H1 (cell line): Measurements from ENCODE around the gene ASB1. TPM values are rescaled to one million over a fixed set of nuclear protein-coding genes. Genes with fewer than 3 reads are reported as not detected.

Experiments
- CTCF ChIA-PET: fragments of 300-600 bp; sonication (Branson Sonifier 250); formaldehyde crosslinking; loops from one replicate; lab custom pipeline; 2021; ENCODE audit not compliant: partially characterized antibody; lab: Charles Lee
- POLR2A ChIA-PET: fragments of 300-600 bp; sonication (Branson Sonifier 250); formaldehyde crosslinking; loops from one replicate; lab custom pipeline; 2021; ENCODE audit warnings: inconsistent platforms; ENCODE audit not compliant: partially characterized antibody; lab: Charles Lee
- DNase-seq, 2 experiments: peaks; one replicate each; pipeline versions ENCODE4 v3.0.0 to v3.0.0-alpha.2; 2010 to 2022; ENCODE audit warnings: low spot score in 2 of 2, low read depth in 1 of 2, mixed read lengths in 1 of 2
- FAIRE-seq: peaks from 2 replicates; lab custom pipeline; 2011; peaks lifted over from hg19 to GRCh38; lab: Jason Lieb, UNC
- H2AFZ ChIP-seq: 2 replicates; pipeline ENCODE4 v1.8.1; 2012; ENCODE audit warnings: low read length, inconsistent platforms
- H2AK5ac ChIP-seq: 2 replicates; pipeline ENCODE4 v1.6.1; 2013; ENCODE audit warnings: low read depth, low read length
- H2BK120ac ChIP-seq: replicated peaks from 2 replicates; pipeline ENCODE3; 2013; ENCODE audit warnings: low read depth, low read length, inconsistent platforms
- H2BK12ac ChIP-seq: 2 replicates; pipeline ENCODE4 v1.6.1; 2013; ENCODE audit warnings: low read depth, low read length
- H2BK15ac ChIP-seq: 2 replicates; pipeline ENCODE4 v1.6.1; 2013; ENCODE audit warnings: low read length
- H2BK20ac ChIP-seq: 2 replicates; pipeline ENCODE4 v1.6.1; 2013; ENCODE audit warnings: low read length
- H2BK5ac ChIP-seq: 2 replicates; pipeline ENCODE4 v1.6.1; 2013; ENCODE audit warnings: low read depth, low read length
- H3K14ac ChIP-seq: 2 replicates; pipeline ENCODE4 v1.6.1; 2013; ENCODE audit warnings: inconsistent platforms; ENCODE audit not compliant: insufficient read length
- H3K18ac ChIP-seq: 2 replicates; pipeline ENCODE4 v1.6.1; 2013; ENCODE audit warnings: low read length; ENCODE audit errors: extremely low read depth
- H3K23ac ChIP-seq: 2 replicates; pipeline ENCODE4 v1.6.1; 2013; ENCODE audit warnings: inconsistent platforms; ENCODE audit not compliant: insufficient read length
- H3K23me2 ChIP-seq: 2 replicates; pipeline ENCODE4 v1.6.1; 2013; ENCODE audit warnings: low read depth, low read length
- H3K27ac ChIP-seq: 2 replicates; pipeline ENCODE4 v1.6.1; 2011; ENCODE audit warnings: low read depth, low read length, inconsistent platforms
- H3K27me3 ChIP-seq, 4 experiments: replicated peaks in 1 of 4; 1 replicate in 1 of 4; 2 replicates in 3 of 4; pipeline versions ENCODE4 v1.6.1 to v1.8.1; 2011 to 2013; ENCODE audit warnings: low read length in 3 of 4, mild to moderate bottlenecking in 3 of 4, inconsistent platforms in 2 of 4, mixed read lengths in 2 of 4, moderate library complexity in 1 of 4; ENCODE audit not compliant: control insufficient read depth in 3 of 4, insufficient read depth in 3 of 4; ENCODE audit errors: extremely low read depth in 1 of 4
- H3K36me3 ChIP-seq, 4 experiments: 2 replicates each; pipeline versions ENCODE4 v1.6.1 to v1.8.1; 2011 to 2013; ENCODE audit warnings: mild to moderate bottlenecking in 4 of 4, low read length in 3 of 4, moderate library complexity in 2 of 4, control low read depth in 1 of 4, inconsistent platforms in 1 of 4; ENCODE audit not compliant: insufficient read depth in 4 of 4, control insufficient read depth in 2 of 4
- H3K4ac ChIP-seq: replicated peaks from 2 replicates; pipeline ENCODE3; 2013; ENCODE audit warnings: low read length, low read depth, mixed read lengths, inconsistent platforms; ENCODE audit not compliant: insufficient read length
- H3K4me1 ChIP-seq, 4 experiments: replicated peaks in 1 of 4; 1 replicate in 1 of 4; 2 replicates in 3 of 4; pipeline versions ENCODE4 v1.6.1 to v1.8.1; 2011 to 2013; ENCODE audit warnings: low read length in 3 of 4, inconsistent platforms in 2 of 4, mixed read lengths in 1 of 4; ENCODE audit not compliant: insufficient read depth in 4 of 4, control insufficient read depth in 3 of 4
- H3K4me2 ChIP-seq, 2 experiments: 2 replicates each; pipeline versions ENCODE4 v1.6.1 to v1.8.1; 2011 to 2013; ENCODE audit warnings: low read depth in 2 of 2, low read length in 2 of 2, control low read depth in 1 of 2, inconsistent platforms in 1 of 2, mild to moderate bottlenecking in 1 of 2; ENCODE audit not compliant: insufficient read depth in 1 of 2
- H3K4me3 ChIP-seq, 4 experiments: fragments of 200-600, 300-600 bp in 1 of 4; sonication (generic), shearing (Covaris generic), sonication (Bioruptor Twin) in 1 of 4; 2 replicates each; pipeline versions ENCODE4 v1.5.1 to v1.8.1; 2011 to 2016; ENCODE audit warnings: low read length in 4 of 4, low read depth in 3 of 4, control low read depth in 2 of 4, inconsistent platforms in 2 of 4, mild to moderate bottlenecking in 2 of 4, mixed read lengths in 1 of 4, moderate library complexity in 1 of 4; ENCODE audit not compliant: insufficient read depth in 2 of 4; ENCODE audit errors: extremely low read depth in 1 of 4
- H3K56ac ChIP-seq: replicated peaks from 2 replicates; pipeline ENCODE3; 2013; ENCODE audit warnings: low read depth, mild to moderate bottlenecking, mixed read lengths, low read length, inconsistent platforms; ENCODE audit not compliant: insufficient read length
- H3K79me1 ChIP-seq: 2 replicates; pipeline ENCODE4 v1.6.1; 2013; ENCODE audit warnings: low read depth, low read length, control low read depth
- H3K79me2 ChIP-seq, 2 experiments: 2 replicates each; pipeline versions ENCODE4 v1.6.1 to v1.8.1; 2012 to 2013; ENCODE audit warnings: low read length in 2 of 2, mild to moderate bottlenecking in 2 of 2, inconsistent platforms in 1 of 2; ENCODE audit not compliant: insufficient read depth in 2 of 2, control insufficient read depth in 1 of 2
- H3K9ac ChIP-seq, 4 experiments: replicated peaks in 1 of 4; 1 replicate in 1 of 4; 2 replicates in 3 of 4; pipeline versions ENCODE4 v1.6.1 to v1.8.1; 2011 to 2013; ENCODE audit warnings: low read depth in 3 of 4, low read length in 3 of 4, control low read depth in 2 of 4, mild to moderate bottlenecking in 2 of 4, moderate library complexity in 2 of 4, inconsistent platforms in 1 of 4; ENCODE audit errors: extremely low read depth in 1 of 4
- H3K9me3 ChIP-seq, 2 experiments: 2 replicates each; pipeline versions ENCODE4 v1.6.1 to v1.8.1; 2012 to 2013; ENCODE audit warnings: mild to moderate bottlenecking in 2 of 2, moderate library complexity in 2 of 2, control low read depth in 1 of 2, inconsistent platforms in 1 of 2, low read depth in 1 of 2, low read length in 1 of 2, mixed read lengths in 1 of 2; ENCODE audit not compliant: insufficient read depth in 2 of 2
- H4K20me1 ChIP-seq, 2 experiments: replicated peaks in 1 of 2; 2 replicates each; pipeline versions ENCODE3 to v1.8.1; 2011 to 2013; ENCODE audit warnings: inconsistent platforms in 2 of 2, low read length in 2 of 2, mild to moderate bottlenecking in 1 of 2; ENCODE audit not compliant: insufficient read depth in 2 of 2, control insufficient read depth in 1 of 2
- H4K5ac ChIP-seq: 2 replicates; pipeline ENCODE4 v1.6.1; 2013; ENCODE audit warnings: low read length, low read depth, mixed read lengths, inconsistent platforms; ENCODE audit not compliant: insufficient read length
- H4K8ac ChIP-seq: 2 replicates; pipeline ENCODE4 v1.8.0; 2013; ENCODE audit warnings: mild to moderate bottlenecking, moderate library complexity, low read length, inconsistent platforms; ENCODE audit not compliant: insufficient read depth; ENCODE audit errors: extremely low read depth
- H4K91ac ChIP-seq: replicated peaks from 2 replicates; pipeline ENCODE3; 2013; ENCODE audit warnings: low read length, mixed read lengths, inconsistent platforms; ENCODE audit not compliant: insufficient read length
- EGR1 ChIP-seq: IDR thresholded peaks from 2 replicates; pipeline ENCODE4 v1.6.1; 2011; ENCODE audit warnings: low read depth, low read length, borderline replicate concordance
- FOSL1 ChIP-seq: IDR thresholded peaks from 2 replicates; pipeline ENCODE4 v1.6.1; 2011; ENCODE audit warnings: mild to moderate bottlenecking, low read depth, low read length, moderate library complexity; ENCODE audit not compliant: insufficient read depth
- KDM1A ChIP-seq: fragments of 200-600, 300-600 bp; sonication (generic); IDR thresholded peaks from 2 replicates; pipeline ENCODE4 v1.7.1; 2016; ENCODE audit warnings: mild to moderate bottlenecking, low read length, borderline replicate concordance
- WGBS, 2 experiments: shearing (Covaris generic) in 1 of 2; methylation state at CpG; one replicate each; pipeline versions ENCODE4 v1.1.6 to v1.1.7; 2013 to 2015; ENCODE audit warnings: low lambda C conversion rate in 2 of 2, mixed read lengths in 2 of 2, inconsistent platforms in 1 of 2, low coverage in 1 of 2, missing lambda C conversion rate in 1 of 2; ENCODE audit not compliant: insufficient replicate concordance in 2 of 2, insufficient coverage in 1 of 2, insufficient read length in 1 of 2; ENCODE audit errors: extremely low coverage in 1 of 2, missing lambda C conversion rate in 1 of 2; 5-methylcytosine and 5-hydroxymethylcytosine counted together
- polyA plus RNA-seq, 7 experiments: library from polyadenylated mRNA; depleted of rRNA in 3 of 7; stranded (reverse) in 5 of 7; unstranded in 2 of 7; fragments of >200 nt in 5 of 7; fragments of 200-250 nt in 2 of 7; gene quantifications; 1 replicate in 5 of 7; 2 replicates in 1 of 7; 4 replicates in 1 of 7; pipeline versions ENCODE4 v1.2.1 to v1.2.3, GENCODE V29; 2011 to 2013; ENCODE audit warnings: missing spikeins in 2 of 7, mixed read lengths in 2 of 7
- total RNA-seq: library from RNA; stranded (reverse); fragmentation: NEBNext Ultra II Directional; extraction: Animal tissue kit (Norgen Biotek cat#: 25700); gene quantifications from 2 replicates; pipeline ENCODE4 v1.2.1, GENCODE V29; 2021
- TF ChIP-seq, protein P1 (sequence below): IDR thresholded peaks from 2 replicates; pipeline ENCODE4 v1.6.1; 2012; ENCODE audit warnings: low read length, inconsistent platforms
- TF ChIP-seq, protein P2 (sequence below): IDR thresholded peaks from 2 replicates; pipeline ENCODE4 v1.6.1; 2012; ENCODE audit warnings: inconsistent platforms

Gene ASB1
- total and polyA plus RNA-seq, 2 of the 8 experiments (the other 6 are each of a cell fraction or from before 2014, with no cell fraction given) = 24.1 to 36.0 TPM

DNA sequence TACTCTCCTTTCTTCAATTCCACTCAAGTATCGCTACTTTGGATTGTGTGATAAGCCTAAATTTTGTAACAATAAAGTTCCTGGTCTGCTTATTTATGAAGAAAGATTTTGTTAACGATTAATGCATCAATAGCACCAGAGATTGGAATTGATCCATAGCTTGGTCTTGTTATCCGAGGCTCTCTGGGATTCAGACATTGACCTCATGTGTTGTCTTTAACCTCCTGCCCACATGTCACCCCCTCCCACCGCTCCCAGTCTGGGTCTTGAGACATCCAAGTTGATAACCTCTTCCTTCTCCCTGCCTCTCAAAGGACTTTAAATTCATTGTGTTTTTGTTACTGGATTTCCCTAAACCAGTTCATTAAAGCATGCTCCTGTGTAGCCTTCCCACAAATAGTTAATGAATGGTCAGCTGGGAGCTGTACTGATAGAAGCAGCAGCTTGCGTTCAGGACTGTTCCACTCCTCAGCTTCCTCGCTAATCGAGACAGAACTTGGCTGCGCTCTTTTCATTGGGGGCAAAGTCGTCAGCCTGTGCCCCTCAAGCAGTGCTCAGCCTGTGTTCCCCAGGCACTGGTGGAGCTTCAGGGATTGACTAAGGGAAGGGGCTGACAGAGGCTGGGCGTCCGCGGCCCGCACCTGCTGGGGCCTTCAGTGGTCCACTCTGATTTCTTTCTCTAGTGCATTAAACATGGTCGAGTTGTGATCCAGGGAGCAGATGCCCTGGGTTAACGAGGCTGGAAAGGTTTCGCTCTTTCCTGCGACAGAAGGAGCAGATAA lies 18.9 kb downstream of the ASB1 start:
- Histone ChIP-seq H3K23me2 (no peaks in the 10 kb centered on the region), H4K5ac (no peak overlapping the region), H3K27ac (no peak overlapping the region), H3K14ac (no peak overlapping the region), H3K56ac (no peak overlapping the region), H3K36me3 (peaks cover 8 to 38% (median 31%) of the 10 kb centered on the region in 4 experiments; a peak in 7 of 8 replicates), H3K23ac (no peak overlapping the region), H3K4me3 (no peak overlapping the region), H2BK15ac (no peak overlapping the region), H2BK12ac (no peak overlapping the region), H2BK120ac (no peak overlapping the region), H3K9ac (no peak overlapping the region), H3K4me2 (no peak overlapping the region), H2BK5ac (no peak overlapping the region), H4K20me1 (peaks cover 7 to 16% of the 10 kb centered on the region in 2 experiments), H3K27me3 (no peaks in the 10 kb centered on the region), H3K18ac (no peak overlapping the region), H4K8ac (no peak overlapping the region), H2AK5ac (no peak overlapping the region), H2BK20ac (no peak overlapping the region), H4K91ac (no peak overlapping the region), H3K9me3 (no peaks in the 10 kb centered on the region), H2AFZ (no peak overlapping the region), H3K79me1 (peaks cover 17% of the 10 kb centered on the region), H3K79me2 (peaks cover 3 to 28% of the 10 kb centered on the region in 2 experiments), H3K4me1 (no peaks in the 10 kb centered on the region; a peak in 1 of 7 replicates), H3K4ac (no peak overlapping the region)
- WGBS, 2 experiments = 90% methylated on average over 17 of the region's 17 CpGs; no CpG with 5 or more reads in 1 of the 2 experiments
- DNase-seq = peak in 1 of 2 experiments; percentile 19
- FAIRE-seq = no peak
- ChIA-PET CTCF (interaction anchor here (0.9 to 1.3 kb wide), 2 partner anchors 12 to 78 kb away, joined by 3 to 4 read pairs; no protein-coding TSS in a partner anchor), POLR2A (interaction anchor here (1.1 kb wide), 1 partner anchor 10 kb away, joined by 3 read pairs; no protein-coding TSS in a partner anchor)
- TF ChIP-seq, protein P1, sequence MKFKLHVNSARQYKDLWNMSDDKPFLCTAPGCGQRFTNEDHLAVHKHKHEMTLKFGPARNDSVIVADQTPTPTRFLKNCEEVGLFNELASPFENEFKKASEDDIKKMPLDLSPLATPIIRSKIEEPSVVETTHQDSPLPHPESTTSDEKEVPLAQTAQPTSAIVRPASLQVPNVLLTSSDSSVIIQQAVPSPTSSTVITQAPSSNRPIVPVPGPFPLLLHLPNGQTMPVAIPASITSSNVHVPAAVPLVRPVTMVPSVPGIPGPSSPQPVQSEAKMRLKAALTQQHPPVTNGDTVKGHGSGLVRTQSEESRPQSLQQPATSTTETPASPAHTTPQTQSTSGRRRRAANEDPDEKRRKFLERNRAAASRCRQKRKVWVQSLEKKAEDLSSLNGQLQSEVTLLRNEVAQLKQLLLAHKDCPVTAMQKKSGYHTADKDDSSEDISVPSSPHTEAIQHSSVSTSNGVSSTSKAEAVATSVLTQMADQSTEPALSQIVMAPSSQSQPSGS = no peak
- TF ChIP-seq EGR1 = no peak
- no peak for TF ChIP-seq KDM1A
- no peak for TF ChIP-seq FOSL1
- TF ChIP-seq, protein P2, sequence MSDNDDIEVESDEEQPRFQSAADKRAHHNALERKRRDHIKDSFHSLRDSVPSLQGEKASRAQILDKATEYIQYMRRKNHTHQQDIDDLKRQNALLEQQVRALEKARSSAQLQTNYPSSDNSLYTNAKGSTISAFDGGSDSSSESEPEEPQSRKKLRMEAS = no peak
